HTERT RPE-1 (cell line): ENCODE data around the gene PHC2.

ENCODE experiments used
- in situ Hi-C: fragments of 300-500 bp; cut with MboI; formaldehyde crosslinking; loops from 4 replicates; pipeline ENCODE4 v1.14.3; 2020; ENCODE audit warnings: low sequenced_read_pairs

PHC2 gene

GRCh38 chr1:33430692-33431593, at the start of gene PHC2:
PHC2 (minus strand) TSS chr1:33431095; CDS start chr1:33375539, 55,556 bp downstream.
- in situ Hi-C loops = no loop called here

GRCh38 chr1:33477451-33477850, 46.6 kb upstream of the PHC2 start:
- in situ Hi-C loops = no loop called here

- in situ Hi-C loops = no loop called here
These were observed 43.0 kb upstream of the PHC2 start for GRCh38 chr1:33473900-33474299.

- in situ Hi-C loops = no loop called here
These were observed 41.5 kb upstream of the PHC2 start, which contains the start of gene ZSCAN20 for GRCh38 chr1:33472269-33472980. ZSCAN20 (plus strand) TSS chr1:33472645; CDS start chr1:33479289, 6,644 bp downstream.

GRCh38 chr1:33471416-33471815, 40.5 kb upstream of the PHC2 start:
- in situ Hi-C loops = no loop called here

GRCh38 chr1:33470495-33471012, 39.7 kb upstream of the PHC2 start:
- in situ Hi-C loops = no loop called here

- in situ Hi-C loops = no loop called here
These were observed 38.8 kb upstream of the PHC2 start for GRCh38 chr1:33469691-33470090.

GRCh38 chr1:33468967-33469366, 38.1 kb upstream of the PHC2 start:
- in situ Hi-C loops = no loop called here

GRCh38 chr1:33468531-33468930, 37.6 kb upstream of the PHC2 start:
- in situ Hi-C loops = no loop called here

- in situ Hi-C loops = no loop called here
These were observed 37.1 kb upstream of the PHC2 start for GRCh38 chr1:33468011-33468410.

GRCh38 chr1:33466159-33466558, 35.3 kb upstream of the PHC2 start:
- in situ Hi-C loops = no loop called here

GRCh38 chr1:33465316-33465715, 34.4 kb upstream of the PHC2 start:
- in situ Hi-C loops = no loop called here

GRCh38 chr1:33464552-33464951, 33.7 kb upstream of the PHC2 start:
- in situ Hi-C loops = no loop called here

- in situ Hi-C loops = no loop called here
These were observed 31.7 kb upstream of the PHC2 start for GRCh38 chr1:33462405-33463164.

GRCh38 chr1:33460947-33461629, 30.2 kb upstream of the PHC2 start:
- in situ Hi-C loops = no loop called here

GRCh38 chr1:33460144-33460543, 29.2 kb upstream of the PHC2 start:
- in situ Hi-C loops = no loop called here

- in situ Hi-C loops = no loop called here
These were observed 28.8 kb upstream of the PHC2 start for GRCh38 chr1:33459691-33460090.

- in situ Hi-C loops = no loop called here
These were observed 25.6 kb upstream of the PHC2 start for GRCh38 chr1:33456502-33456886.

- in situ Hi-C loops = no loop called here
These were observed 24.9 kb upstream of the PHC2 start for GRCh38 chr1:33455539-33456501.
